ENCODE results near the gene CNNM2.

DNA sequence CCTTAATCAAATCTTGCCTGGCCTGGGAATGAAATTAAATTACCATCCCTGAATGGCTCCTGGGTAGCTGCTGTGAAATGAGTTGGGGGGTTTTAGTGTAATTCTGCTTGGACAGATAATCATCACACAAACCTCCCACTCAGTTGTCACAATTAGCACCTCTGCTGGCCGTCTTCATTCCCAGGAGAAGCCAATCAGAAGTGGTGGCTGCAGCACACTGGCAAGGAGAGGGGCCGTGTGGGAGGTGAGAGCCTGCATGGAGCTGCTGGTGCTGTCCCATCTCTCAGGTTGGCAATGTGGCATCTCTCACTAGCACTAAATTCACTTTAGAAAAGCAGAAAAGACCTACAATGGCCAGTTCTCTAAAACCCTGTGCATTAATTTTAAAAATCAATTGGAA, 182.5 kb downstream of the CNNM2 start:
- TF ChIP-seq CTCF (IDR thresholded peaks at IDR 0.05) = no peak
- no peak for TF ChIP-seq POLR2AphosphoS5 (IDR thresholded peaks at IDR 0.05)
- no peak for TF ChIP-seq POLR2A (IDR thresholded peaks at IDR 0.05)
